ENCODE measurements around the gene EXOC1. TPM values are rescaled to one million over a fixed set of nuclear protein-coding genes. Genes with fewer than 3 reads are reported as not detected.

The EXOC1 gene
- total RNA-seq, 1 donor from 2014 or later = 31.8 TPM

- peaks cover 3% of the 10 kb centered on the region for H3K4me1 Mint-ChIP-seq (ENCODE audit: unreplicated experiment)
- no peak for DNase-seq (ENCODE audit: extremely low spot score, unreplicated experiment)
- H3K27me3 Mint-ChIP-seq (ENCODE audit: unreplicated experiment) = peaks cover 24% of the 10 kb centered on the region
- H3K36me3 Mint-ChIP-seq (ENCODE audit: unreplicated experiment) = no peaks in the 10 kb centered on the region
- no peak overlapping the region for H3K4me3 Mint-ChIP-seq (ENCODE audit: unreplicated experiment)
- no peaks in the 10 kb centered on the region for H3K9me3 Mint-ChIP-seq (ENCODE audit: unreplicated experiment)
- no peak overlapping the region for H3K27ac Mint-ChIP-seq (ENCODE audit: unreplicated experiment)
- TF ChIP-seq CTCF (IDR thresholded peaks at IDR 0.05) = no peak
Measured at GRCh38 chr4:55851885-55852284, 1.6 kb upstream of the EXOC1 start.

GRCh38 chr4:55854129-55854528, 681 bp downstream of the EXOC1 start:
- no peak overlapping the region for H3K4me3 Mint-ChIP-seq (ENCODE audit: unreplicated experiment)
- H3K9me3 Mint-ChIP-seq (ENCODE audit: unreplicated experiment) = no peaks in the 10 kb centered on the region
- peaks cover 15% of the 10 kb centered on the region for H3K36me3 Mint-ChIP-seq (ENCODE audit: unreplicated experiment)
- peaks cover 3% of the 10 kb centered on the region for H3K4me1 Mint-ChIP-seq (ENCODE audit: unreplicated experiment)
- no peak for TF ChIP-seq CTCF (IDR thresholded peaks at IDR 0.05)
- peak overlapping the region; percentile 61 for H3K27ac Mint-ChIP-seq (ENCODE audit: unreplicated experiment)
- DNase-seq (ENCODE audit: extremely low spot score, unreplicated experiment) = no peak
- peaks cover 21% of the 10 kb centered on the region for H3K27me3 Mint-ChIP-seq (ENCODE audit: unreplicated experiment)

GRCh38 chr4:55857586-55857985, 4.1 kb downstream of the EXOC1 start:
- DNase-seq (ENCODE audit: extremely low spot score, unreplicated experiment) = no peak
- H3K27ac Mint-ChIP-seq (ENCODE audit: unreplicated experiment) = no peak overlapping the region
- no peaks in the 10 kb centered on the region for H3K27me3 Mint-ChIP-seq (ENCODE audit: unreplicated experiment)
- H3K4me1 Mint-ChIP-seq (ENCODE audit: unreplicated experiment) = peaks cover 3% of the 10 kb centered on the region
- no peak for TF ChIP-seq CTCF (IDR thresholded peaks at IDR 0.05)
- no peaks in the 10 kb centered on the region for H3K9me3 Mint-ChIP-seq (ENCODE audit: unreplicated experiment)
- H3K4me3 Mint-ChIP-seq (ENCODE audit: unreplicated experiment) = no peak overlapping the region
- peaks cover 31% of the 10 kb centered on the region for H3K36me3 Mint-ChIP-seq (ENCODE audit: unreplicated experiment)

- no peak overlapping the region for H3K4me3 Mint-ChIP-seq (ENCODE audit: unreplicated experiment)
- TF ChIP-seq CTCF (IDR thresholded peaks at IDR 0.05) = no peak
- peaks cover 33% of the 10 kb centered on the region for H3K36me3 Mint-ChIP-seq (ENCODE audit: unreplicated experiment)
- H3K27me3 Mint-ChIP-seq (ENCODE audit: unreplicated experiment) = no peaks in the 10 kb centered on the region
- peaks cover under 1% of the 10 kb centered on the region for H3K4me1 Mint-ChIP-seq (ENCODE audit: unreplicated experiment)
- no peaks in the 10 kb centered on the region for H3K9me3 Mint-ChIP-seq (ENCODE audit: unreplicated experiment)
- no peak overlapping the region for H3K27ac Mint-ChIP-seq (ENCODE audit: unreplicated experiment)
- no peak for DNase-seq (ENCODE audit: extremely low spot score, unreplicated experiment)
Measured at GRCh38 chr4:55859711-55860110, 6.3 kb downstream of the EXOC1 start.

- Mint-ChIP-seq H3K4me1 (ENCODE audit: unreplicated experiment) (peaks cover 28% of the 10 kb centered on the region), H3K4me3 (ENCODE audit: unreplicated experiment) (no peak overlapping the region), H3K27ac (ENCODE audit: unreplicated experiment) (peak overlapping the region; percentile 93), H3K27me3 (ENCODE audit: unreplicated experiment) (no peaks in the 10 kb centered on the region), H3K36me3 (ENCODE audit: unreplicated experiment) (peaks cover 24% of the 10 kb centered on the region), H3K9me3 (ENCODE audit: unreplicated experiment) (no peaks in the 10 kb centered on the region)
- no peak for DNase-seq (ENCODE audit: extremely low spot score, unreplicated experiment)
- no peak for TF ChIP-seq CTCF (IDR thresholded peaks at IDR 0.05)
Measured at GRCh38 chr4:55864577-55865223, 11.3 kb downstream of the EXOC1 start.

Measured in osteocyte (in vitro differentiated cells).